Lung (tissue), 12 donors: ENCODE measurements around the gene FNBP1L. TPM values are rescaled to one million over a fixed set of nuclear protein-coding genes. Genes with fewer than 3 reads are reported as not detected.

Experiments
- ATAC-seq: fragments of 200-7000 bp; cut with Tn5 transposase; one replicate; pipeline ENCODE4 v1.9.1; 2020; ENCODE audit warnings: moderate number of reproducible peaks; ENCODE audit not compliant: insufficient read depth, low FRiP score
- DNase-seq, 3 donors: peaks; one replicate each; pipeline ENCODE4 v3.0.0-alpha.2; 2013 to 2017
- H3K27ac ChIP-seq, 2 donors: one replicate each; pipeline ENCODE4 v1.5.1; 2013; ENCODE audit warnings: mild to moderate bottlenecking in 2 of 2, moderate library complexity in 2 of 2, control low read depth in 1 of 2, inconsistent platforms in 1 of 2, low read depth in 1 of 2, low read length in 1 of 2
- H3K27me3 ChIP-seq, 3 donors: one replicate each; pipeline ENCODE4 v1.5.1; 2013; ENCODE audit warnings: low read length in 2 of 3; ENCODE audit not compliant: control insufficient read depth in 3 of 3, insufficient read depth in 3 of 3
- H3K36me3 ChIP-seq, 4 donors: one replicate each; pipeline ENCODE4 v1.5.1; 2013; ENCODE audit warnings: low read length in 4 of 4, mild to moderate bottlenecking in 1 of 4, moderate library complexity in 1 of 4; ENCODE audit not compliant: control insufficient read depth in 4 of 4, insufficient read depth in 4 of 4
- H3K4me1 ChIP-seq, 5 donors: one replicate each; pipeline ENCODE4 v1.5.1; 2013; ENCODE audit warnings: low read length in 5 of 5, mild to moderate bottlenecking in 2 of 5, moderate library complexity in 1 of 5; ENCODE audit not compliant: control insufficient read depth in 5 of 5, insufficient read depth in 5 of 5
- H3K4me3 ChIP-seq: one replicate; pipeline ENCODE4 v1.5.1; 2013; ENCODE audit warnings: mild to moderate bottlenecking, control low read depth, moderate library complexity
- H3K9ac ChIP-seq, 2 donors: one replicate each; pipeline ENCODE4 v1.5.1; 2013; ENCODE audit warnings: low read length in 2 of 2, control low read depth in 1 of 2; ENCODE audit not compliant: insufficient read depth in 1 of 2
- H3K9me3 ChIP-seq, 4 donors: one replicate each; pipeline ENCODE4 v1.5.1; 2013; ENCODE audit warnings: low read length in 3 of 4, mild to moderate bottlenecking in 1 of 4, moderate library complexity in 1 of 4; ENCODE audit not compliant: control insufficient read depth in 4 of 4, insufficient read depth in 3 of 4
- CTCF ChIP-seq: IDR thresholded peaks from 2 replicates; pipeline ENCODE4 v1.5.1; 2012; ENCODE audit warnings: mild to moderate bottlenecking; ENCODE audit errors: control extremely low read depth, extremely low read depth
- WGBS, 2 donors: extraction: QIAGEN DNeasy Blood & Tissue Kit; methylation state at CpG; one replicate each; pipeline ENCODE4 v1.1.7; 2013; 5-methylcytosine and 5-hydroxymethylcytosine counted together
- polyA plus RNA-seq, 2 donors: library from polyadenylated mRNA; stranded (reverse); fragments of 200-250 nt; gene quantifications; one replicate each; pipeline ENCODE4 v1.2.1, GENCODE V29; 2013
- total RNA-seq, 2 donors: library from RNA; depleted of rRNA in 1 of 2; stranded (reverse); fragments of >200 nt in 1 of 2; gene quantifications; one replicate each; pipeline ENCODE4 v1.2.1, GENCODE V29; 2014 to 2021
- donor health status: control.
- donor health status: control.
- donor health status: Bipolar disorder and iron deficiency.
- donor health status: healthy.
- donor health status: DM: yes; HTN: yes; CAD: no.

The FNBP1L gene
- total and polyA plus RNA-seq, 4 donors: 15.1 to 119 (median 26.3) TPM

- peaks cover 0 to 6% (median 0%) of the 10 kb centered on the region in 5 donors for H3K4me1 ChIP-seq
- no peaks in the 10 kb centered on the region for H3K9me3 ChIP-seq
- H3K4me3 ChIP-seq: no peak overlapping the region
- no peak for TF ChIP-seq CTCF
- H3K9ac ChIP-seq: no peak overlapping the region
- H3K27me3 ChIP-seq: no peaks in the 10 kb centered on the region
- DNase-seq: no peak
- 53 to 74% methylated on average over 4 of the region's 4 CpGs for WGBS, 2 donors
- peak overlapping the region; percentile 27 to 30 for H3K27ac ChIP-seq
- no peak for ATAC-seq
- peaks cover 7 to 18% (median 9%) of the 10 kb centered on the region in 4 donors for H3K36me3 ChIP-seq
Measured at GRCh38 chr1:93565496-93566206, 117.7 kb downstream of the FNBP1L start.

GRCh38 chr1:93566227-93566626, 118.3 kb downstream of the FNBP1L start:
- Histone ChIP-seq H3K27me3 (no peaks in the 10 kb centered on the region), H3K4me3 (no peak overlapping the region), H3K4me1 (peaks cover 0 to 6% (median 0%) of the 10 kb centered on the region in 5 donors), H3K9me3 (no peaks in the 10 kb centered on the region), H3K36me3 (peaks cover 7 to 19% (median 8%) of the 10 kb centered on the region in 4 donors), H3K27ac (peak overlapping the region; percentile 27 to 30), H3K9ac (no peak overlapping the region)
- 51 to 65% methylated on average over 10 of the region's 10 CpGs for WGBS, 2 donors
- DNase-seq (no peak), ATAC-seq (peak; percentile 12)
- no peak for TF ChIP-seq CTCF

GRCh38 chr1:93567255-93567918, 119.5 kb downstream of the FNBP1L start:
- H3K4me3 ChIP-seq: no peak overlapping the region
- H3K4me1 ChIP-seq: peaks cover 0 to 6% (median 0%) of the 10 kb centered on the region in 5 donors
- peak overlapping the region in 1 of 2 donors; percentile 34 for H3K27ac ChIP-seq
- no peak overlapping the region for H3K9ac ChIP-seq
- ATAC-seq (peak; percentile 30), DNase-seq (no peak)
- H3K9me3 ChIP-seq: no peaks in the 10 kb centered on the region
- no peak for TF ChIP-seq CTCF
- H3K36me3 ChIP-seq: peaks cover 7 to 25% (median 7%) of the 10 kb centered on the region in 4 donors
- no peaks in the 10 kb centered on the region for H3K27me3 ChIP-seq
- WGBS, 2 donors: 89 to 91% methylated on average over 15 of the region's 15 CpGs
